Transverse colon (tissue), 4 donors: ENCODE data around the gene HLA-DQA1.

Experiments
- EP300 ChIP-seq: sonication (generic); formaldehyde crosslinking; IDR thresholded peaks from one replicate; pipeline ENCODE4 v1.6.1; 2017; ENCODE audit warnings: antibody characterized with exemption, low read depth
- POLR2A ChIP-seq: fragments of 450-650 bp; IDR thresholded peaks from one replicate; pipeline ENCODE4 v1.6.1; 2016; ENCODE audit warnings: antibody characterized with exemption, mild to moderate bottlenecking, moderate library complexity
- POLR2AphosphoS5 ChIP-seq, 3 donors: sonication (generic); formaldehyde crosslinking; IDR thresholded peaks; one replicate each; pipeline ENCODE4 v1.6.1; 2016; ENCODE audit warnings: antibody characterized with exemption in 3 of 3
- TF ChIP-seq, protein P1 (sequence below), 5 experiments: fragments of 200-600 bp in 3 of 5; fragments of 450-650 bp in 2 of 5; sonication (generic) in 3 of 5; IDR thresholded peaks; 1 replicate in 2 of 5; 2 replicates in 3 of 5; pipeline ENCODE4 v1.5.1; 2016 to 2017; ENCODE audit warnings: antibody characterized with exemption in 5 of 5, inconsistent platforms in 3 of 5, mild to moderate bottlenecking in 2 of 5, moderate library complexity in 1 of 5

DNA sequence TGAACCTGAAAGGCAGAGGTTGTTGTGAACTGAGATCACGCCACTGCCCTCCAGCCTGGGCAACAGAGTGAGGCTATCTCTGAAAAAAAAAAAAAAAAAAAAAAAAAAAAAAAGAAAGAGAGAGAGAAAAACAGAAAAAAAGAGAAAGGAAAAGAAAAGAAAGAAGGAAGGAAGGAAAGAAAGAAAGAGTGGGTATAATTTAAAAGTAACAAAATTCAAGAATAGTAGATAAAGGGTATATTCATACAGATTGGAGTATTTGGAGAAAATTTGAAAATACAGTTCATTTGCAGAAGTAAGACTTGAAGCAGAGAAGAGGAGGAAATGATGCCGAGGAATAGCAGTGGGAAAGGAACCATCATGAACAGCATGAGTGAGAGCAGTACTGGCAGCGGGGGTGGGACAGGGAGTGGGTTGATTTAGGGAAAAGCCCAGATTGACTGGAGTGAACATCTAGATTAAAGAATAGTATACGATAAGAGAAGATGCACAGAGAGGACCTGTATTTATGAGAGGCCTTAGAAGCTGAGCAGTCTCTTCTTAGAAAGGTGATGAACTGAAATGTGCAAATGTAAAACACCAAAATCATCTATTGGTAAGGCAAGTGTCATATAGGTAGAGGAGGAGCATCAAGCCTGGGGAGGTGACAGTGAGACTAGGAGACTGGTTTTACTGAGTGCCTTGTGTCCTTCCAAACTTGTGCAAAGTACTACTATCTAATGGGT, 29.8 kb upstream of the HLA-DQA1 start:
- TF ChIP-seq, protein P1, sequence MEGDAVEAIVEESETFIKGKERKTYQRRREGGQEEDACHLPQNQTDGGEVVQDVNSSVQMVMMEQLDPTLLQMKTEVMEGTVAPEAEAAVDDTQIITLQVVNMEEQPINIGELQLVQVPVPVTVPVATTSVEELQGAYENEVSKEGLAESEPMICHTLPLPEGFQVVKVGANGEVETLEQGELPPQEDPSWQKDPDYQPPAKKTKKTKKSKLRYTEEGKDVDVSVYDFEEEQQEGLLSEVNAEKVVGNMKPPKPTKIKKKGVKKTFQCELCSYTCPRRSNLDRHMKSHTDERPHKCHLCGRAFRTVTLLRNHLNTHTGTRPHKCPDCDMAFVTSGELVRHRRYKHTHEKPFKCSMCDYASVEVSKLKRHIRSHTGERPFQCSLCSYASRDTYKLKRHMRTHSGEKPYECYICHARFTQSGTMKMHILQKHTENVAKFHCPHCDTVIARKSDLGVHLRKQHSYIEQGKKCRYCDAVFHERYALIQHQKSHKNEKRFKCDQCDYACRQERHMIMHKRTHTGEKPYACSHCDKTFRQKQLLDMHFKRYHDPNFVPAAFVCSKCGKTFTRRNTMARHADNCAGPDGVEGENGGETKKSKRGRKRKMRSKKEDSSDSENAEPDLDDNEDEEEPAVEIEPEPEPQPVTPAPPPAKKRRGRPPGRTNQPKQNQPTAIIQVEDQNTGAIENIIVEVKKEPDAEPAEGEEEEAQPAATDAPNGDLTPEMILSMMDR (IDR thresholded peaks at IDR 0.05) = no peak
- TF ChIP-seq POLR2A = no peak
- no peak for TF ChIP-seq POLR2AphosphoS5 (IDR thresholded peaks at IDR 0.05)
- no peak for TF ChIP-seq EP300
